ENCODE measurements around the gene ZDHHC3. TPM values are rescaled to one million over a fixed set of nuclear protein-coding genes. Genes with fewer than 3 reads are reported as not detected.

The ZDHHC3 gene
- total and polyA plus RNA-seq, 7 experiments from 2014 or later: 33.7 to 54.0 (median 45.0) TPM

DNA sequence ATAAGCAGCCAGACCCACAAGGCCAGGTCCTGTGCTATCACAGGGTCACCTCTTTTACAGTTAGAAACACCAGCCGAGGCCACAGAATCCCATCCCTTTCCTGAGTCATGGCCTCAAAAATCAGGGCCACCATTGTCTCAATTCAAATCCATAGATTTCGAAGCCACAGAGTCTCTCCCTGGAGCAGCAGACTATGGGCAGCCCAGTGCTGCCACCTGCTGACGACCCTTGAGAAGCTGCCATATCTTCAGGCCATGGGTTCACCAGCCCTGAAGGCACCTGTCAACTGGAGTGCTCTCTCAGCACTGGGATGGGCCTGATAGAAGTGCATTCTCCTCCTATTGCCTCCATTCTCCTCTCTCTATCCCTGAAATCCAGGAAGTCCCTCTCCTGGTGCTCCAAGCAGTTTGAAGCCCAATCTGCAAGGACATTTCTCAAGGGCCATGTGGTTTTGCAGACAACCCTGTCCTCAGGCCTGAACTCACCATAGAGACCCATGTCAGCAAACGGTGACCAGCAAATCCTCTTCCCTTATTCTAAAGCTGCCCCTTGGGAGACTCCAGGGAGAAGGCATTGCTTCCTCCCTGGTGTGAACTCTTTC is 62.0 kb downstream of the ZDHHC3 start:
- Mint-ChIP-seq H3K27ac (no peak overlapping the region), H3K36me3 (peaks cover 0 to 8% (median 4%) of the 10 kb centered on the region in 5 donors), H3K27me3 (peaks cover 13 to 19% (median 14%) of the 10 kb centered on the region in 5 donors), H3K9me3 (peaks cover 0 to 24% (median 3%) of the 10 kb centered on the region in 11 donors), H3K4me1 (peaks cover 0 to 4% (median 0%) of the 10 kb centered on the region in 7 donors), H3K4me3 (no peak overlapping the region)
- intact Hi-C loops (cut with micrococcal nuclease): loop anchor here (1.0 to 5.0 kb wide), 5 partner anchors 153 to 1372 kb away; partner anchors contain the start of genes KIAA1143 (in 1 of the 2) and KIF15 (in 1 of the 2)
- CTCF ChIA-PET: interaction anchor here (1.2 to 4.4 kb wide), 4 partner anchors 152 to 590 kb away, joined by 3 to 32 read pairs (median 6); partner anchors contain the start of genes KIAA1143 and KIF15
- H3K27ac ChIP-seq (ENCODE audit: low read depth, low read length): no peak overlapping the region
- POLR2A ChIA-PET: interaction anchor here (1.2 kb wide), 1 partner anchor 152 kb away, joined by 4 read pairs; the partner anchor contains the start of genes KIAA1143 and KIF15
- ATAC-seq (peak; percentile 70), DNase-seq (peak; percentile 27 to 69 (median 53))
- no peaks in the 10 kb centered on the region for H3K27me3 ChIP-seq (ENCODE audit: control insufficient read depth in 2 of 2, insufficient read depth in 2 of 2, low read length in 2 of 2)
- peaks cover 0 to 6% (median 0%) of the 10 kb centered on the region in 3 experiments for H3K9me3 ChIP-seq (ENCODE audit: control insufficient read depth in 2 of 3, low read length in 3 of 3)
- no peak overlapping the region for H3K4me3 ChIP-seq (ENCODE audit: low read length)
- H3K36me3 ChIP-seq (ENCODE audit: control insufficient read depth in 2 of 3, insufficient read depth in 3 of 3, low read length in 3 of 3): peaks cover 0 to 10% (median 0%) of the 10 kb centered on the region in 3 experiments
- no peaks in the 10 kb centered on the region for H3K4me1 ChIP-seq (ENCODE audit: control insufficient read depth in 2 of 2, insufficient read depth in 2 of 2, low read length in 2 of 2)

DNA sequence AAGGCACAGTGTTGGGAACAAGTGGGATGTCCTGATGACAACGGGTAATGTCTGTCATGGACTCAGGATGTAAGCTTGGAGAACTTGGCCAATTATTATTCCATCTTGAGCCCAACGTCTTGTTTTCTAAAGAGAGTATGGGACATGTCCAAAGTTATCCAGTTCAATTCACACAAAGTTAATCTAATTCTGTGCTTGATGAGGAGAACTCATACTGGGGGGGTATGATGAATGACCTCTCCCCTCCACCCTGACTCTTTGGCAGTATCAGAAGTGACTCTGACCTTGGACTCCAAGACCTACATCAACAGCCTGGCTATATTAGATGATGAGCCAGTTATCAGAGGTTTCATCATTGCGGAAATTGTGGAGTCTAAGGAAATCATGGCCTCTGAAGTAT is 65.3 kb downstream of the ZDHHC3 start:
- ATAC-seq: no peak
- Histone ChIP-seq H3K27me3 (ENCODE audit: control insufficient read depth in 2 of 2, insufficient read depth in 2 of 2, low read length in 2 of 2) (no peaks in the 10 kb centered on the region), H3K9me3 (ENCODE audit: control insufficient read depth in 2 of 3, low read length in 3 of 3) (peaks cover 0 to 9% (median 0%) of the 10 kb centered on the region in 3 experiments), H3K27ac (ENCODE audit: low read depth, low read length) (no peak overlapping the region), H3K4me3 (ENCODE audit: low read length) (no peak overlapping the region), H3K36me3 (ENCODE audit: control insufficient read depth in 2 of 3, insufficient read depth in 3 of 3, low read length in 3 of 3) (no peaks in the 10 kb centered on the region), H3K4me1 (ENCODE audit: control insufficient read depth in 2 of 2, insufficient read depth in 2 of 2, low read length in 2 of 2) (no peaks in the 10 kb centered on the region)
- Mint-ChIP-seq H3K4me1 (peaks cover 0 to 4% (median 0%) of the 10 kb centered on the region in 7 donors), H3K27me3 (peaks cover 14 to 37% (median 32%) of the 10 kb centered on the region in 5 donors), H3K4me3 (no peak overlapping the region), H3K36me3 (peaks cover 0 to 4% (median 0%) of the 10 kb centered on the region in 5 donors), H3K9me3 (peaks cover 0 to 41% (median 5%) of the 10 kb centered on the region in 11 donors), H3K27ac (no peak overlapping the region)
- ChIA-PET POLR2A (no interaction called here), CTCF (no interaction called here)
- no peak for DNase-seq
- intact Hi-C loops (cut with micrococcal nuclease): loop anchor here in 1 of 2 donors (5.0 kb wide), 1 partner anchor 1368 kb away; no protein-coding TSS in a partner anchor

DNA sequence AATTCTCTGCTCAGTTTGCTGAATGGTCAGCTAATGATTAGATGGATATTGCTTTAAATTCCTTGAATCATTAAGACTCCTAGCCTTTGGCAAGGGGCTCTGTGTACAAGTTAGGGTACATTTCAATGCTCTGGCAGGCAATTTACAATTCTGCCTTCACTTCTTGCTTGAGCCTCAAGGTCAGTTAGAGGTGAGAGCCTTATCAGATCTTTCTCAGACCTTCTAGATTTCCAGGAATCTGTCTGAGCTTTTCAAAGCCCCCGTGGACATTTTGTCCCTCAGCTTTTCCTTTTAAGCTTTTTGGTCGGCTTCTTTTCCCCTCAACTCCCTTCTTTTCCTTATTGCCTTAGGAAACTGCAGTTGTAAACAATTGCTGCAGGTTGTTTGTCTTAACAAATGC is 66.9 kb downstream of the ZDHHC3 start:
- Mint-ChIP-seq H3K27ac (no peak overlapping the region), H3K36me3 (peaks cover 0 to 4% (median 0%) of the 10 kb centered on the region in 5 donors), H3K4me1 (peaks cover 0 to 1% (median 0%) of the 10 kb centered on the region in 7 donors), H3K9me3 (peaks cover 0 to 41% (median 5%) of the 10 kb centered on the region in 11 donors), H3K4me3 (no peak overlapping the region), H3K27me3 (peaks cover 14 to 37% (median 32%) of the 10 kb centered on the region in 5 donors)
- ChIA-PET POLR2A (no interaction called here), CTCF (interaction anchor here (0.6 to 1.4 kb wide), 2 partner anchors 377 to 383 kb away, joined by 3 read pairs; no protein-coding TSS in a partner anchor)
- intact Hi-C loops (cut with micrococcal nuclease): no loop called here
- H3K27me3 ChIP-seq (ENCODE audit: control insufficient read depth in 2 of 2, insufficient read depth in 2 of 2, low read length in 2 of 2): no peaks in the 10 kb centered on the region
- no peak overlapping the region for H3K27ac ChIP-seq (ENCODE audit: low read depth, low read length)
- H3K4me1 ChIP-seq (ENCODE audit: control insufficient read depth in 2 of 2, insufficient read depth in 2 of 2, low read length in 2 of 2): no peaks in the 10 kb centered on the region
- H3K9me3 ChIP-seq (ENCODE audit: control insufficient read depth in 2 of 3, low read length in 3 of 3): peaks cover 0 to 9% (median 0%) of the 10 kb centered on the region in 3 experiments
- no peak for DNase-seq
- no peaks in the 10 kb centered on the region for H3K36me3 ChIP-seq (ENCODE audit: control insufficient read depth in 2 of 3, insufficient read depth in 3 of 3, low read length in 3 of 3)
- no peak for ATAC-seq
- no peak overlapping the region for H3K4me3 ChIP-seq (ENCODE audit: low read length)

DNA sequence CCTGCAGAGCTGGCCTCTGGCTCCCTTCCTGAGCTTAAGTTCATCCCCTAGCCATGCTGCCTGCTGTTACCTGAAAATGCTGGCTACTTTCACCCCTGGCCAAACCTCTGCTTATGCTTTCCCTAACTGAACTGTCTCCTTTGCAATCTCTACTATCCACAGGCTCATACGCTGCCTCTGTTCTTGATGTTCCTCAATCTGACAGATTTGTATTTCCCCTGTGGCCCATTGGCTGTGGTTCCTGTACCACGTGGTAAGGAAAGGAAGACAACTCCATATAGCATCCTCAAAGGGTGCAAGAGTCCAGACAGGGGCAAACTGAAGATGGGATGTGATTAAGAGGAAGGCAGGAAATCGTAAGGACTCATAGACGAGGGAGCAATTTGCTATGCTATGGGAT is 68.4 kb downstream of the ZDHHC3 start:
- Mint-ChIP-seq H3K27me3 (peaks cover 14 to 37% (median 32%) of the 10 kb centered on the region in 5 donors), H3K9me3 (peaks cover 0 to 41% (median 5%) of the 10 kb centered on the region in 11 donors), H3K4me3 (no peak overlapping the region), H3K27ac (no peak overlapping the region), H3K36me3 (peaks cover 0 to 4% (median 0%) of the 10 kb centered on the region in 5 donors), H3K4me1 (no peaks in the 10 kb centered on the region)
- H3K4me1 ChIP-seq (ENCODE audit: control insufficient read depth in 2 of 2, insufficient read depth in 2 of 2, low read length in 2 of 2): no peaks in the 10 kb centered on the region
- peaks cover 0 to 9% (median 0%) of the 10 kb centered on the region in 3 experiments for H3K9me3 ChIP-seq (ENCODE audit: control insufficient read depth in 2 of 3, low read length in 3 of 3)
- DNase-seq (no peak), ATAC-seq (no peak)
- ChIA-PET CTCF (interaction anchor here (0.6 to 0.7 kb wide), 2 partner anchors 304 to 452 kb away, joined by 3 read pairs; no protein-coding TSS in a partner anchor), POLR2A (no interaction called here)
- intact Hi-C loops (cut with micrococcal nuclease): no loop called here
- no peak overlapping the region for H3K27ac ChIP-seq (ENCODE audit: low read depth, low read length)
- H3K27me3 ChIP-seq (ENCODE audit: control insufficient read depth in 2 of 2, insufficient read depth in 2 of 2, low read length in 2 of 2): no peaks in the 10 kb centered on the region
- no peak overlapping the region for H3K4me3 ChIP-seq (ENCODE audit: low read length)
- no peaks in the 10 kb centered on the region for H3K36me3 ChIP-seq (ENCODE audit: control insufficient read depth in 2 of 3, insufficient read depth in 3 of 3, low read length in 3 of 3)

DNA sequence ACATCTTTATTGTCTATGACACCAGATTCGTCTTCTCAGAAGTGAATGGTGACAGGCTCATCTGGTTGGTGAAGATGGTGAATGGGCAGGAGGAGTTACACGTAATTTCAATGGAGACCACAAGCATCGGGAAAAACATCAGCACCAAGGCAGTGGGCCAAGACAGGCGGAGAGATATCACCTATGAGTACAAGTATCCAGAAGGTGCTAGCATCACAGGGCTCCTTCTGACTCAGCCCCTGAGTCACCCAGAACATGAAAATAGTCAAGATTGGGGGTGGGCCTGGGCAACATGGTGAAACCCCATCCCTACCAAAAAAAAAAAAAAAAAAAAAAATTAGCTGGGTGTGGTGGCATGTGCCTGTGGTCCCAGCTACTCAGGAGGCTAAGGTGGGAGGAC is 69.0 kb downstream of the ZDHHC3 start:
- intact Hi-C loops (cut with micrococcal nuclease): no loop called here
- H3K9me3 Mint-ChIP-seq: peaks cover 0 to 41% (median 5%) of the 10 kb centered on the region in 11 donors
- H3K27ac ChIP-seq (ENCODE audit: low read depth, low read length): no peak overlapping the region
- no peaks in the 10 kb centered on the region for H3K4me1 ChIP-seq (ENCODE audit: control insufficient read depth in 2 of 2, insufficient read depth in 2 of 2, low read length in 2 of 2)
- H3K4me3 Mint-ChIP-seq: no peak overlapping the region
- DNase-seq (no peak), ATAC-seq (no peak)
- POLR2A ChIA-PET: no interaction called here
- peaks cover 0 to 9% (median 0%) of the 10 kb centered on the region in 3 experiments for H3K9me3 ChIP-seq (ENCODE audit: control insufficient read depth in 2 of 3, low read length in 3 of 3)
- H3K4me1 Mint-ChIP-seq: no peaks in the 10 kb centered on the region
- H3K36me3 ChIP-seq (ENCODE audit: control insufficient read depth in 2 of 3, insufficient read depth in 3 of 3, low read length in 3 of 3): no peaks in the 10 kb centered on the region
- H3K36me3 Mint-ChIP-seq: peaks cover 0 to 4% (median 0%) of the 10 kb centered on the region in 5 donors
- no peak overlapping the region for H3K4me3 ChIP-seq (ENCODE audit: low read length)
- no peak overlapping the region for H3K27ac Mint-ChIP-seq
- peaks cover 14 to 37% (median 33%) of the 10 kb centered on the region in 5 donors for H3K27me3 Mint-ChIP-seq
- H3K27me3 ChIP-seq (ENCODE audit: control insufficient read depth in 2 of 2, insufficient read depth in 2 of 2, low read length in 2 of 2): no peaks in the 10 kb centered on the region
- CTCF ChIA-PET: no interaction called here

DNA sequence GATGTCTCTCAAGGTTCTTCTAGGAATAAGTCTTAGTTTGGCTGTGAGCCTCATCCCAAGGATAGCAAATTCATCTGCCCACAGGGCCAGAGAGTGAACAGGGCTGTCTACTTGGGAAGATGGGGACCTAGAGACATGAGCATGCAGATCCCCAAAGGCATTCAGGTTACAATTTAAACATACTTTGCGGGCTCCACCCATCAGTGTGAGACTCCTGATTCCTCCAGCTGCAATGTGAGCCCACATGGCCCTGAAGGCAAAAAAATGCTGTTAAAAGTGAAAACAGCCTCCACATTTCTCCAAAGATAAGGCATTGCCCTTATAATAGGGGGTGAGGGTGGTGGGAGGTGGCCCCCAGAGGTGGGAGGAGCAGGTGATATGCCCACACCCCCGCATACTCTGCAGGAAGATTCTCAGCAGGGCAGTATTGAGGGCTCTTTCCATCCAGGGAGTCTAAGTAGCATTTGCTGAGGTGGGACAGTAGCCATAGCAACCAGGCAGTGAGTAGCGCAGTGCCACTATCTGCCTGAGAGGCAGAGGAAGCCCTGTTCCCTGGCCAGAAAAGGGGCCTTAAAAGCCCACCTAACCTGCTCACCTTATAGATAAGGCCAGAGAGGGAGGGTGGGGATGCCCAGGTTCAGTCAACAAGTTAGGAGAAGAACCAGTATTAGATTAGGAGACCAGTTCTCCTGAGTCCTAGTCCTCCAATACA is 70.4 kb downstream of the ZDHHC3 start:
- intact Hi-C loops (cut with micrococcal nuclease): no loop called here
- peaks cover 0 to 4% (median 0%) of the 10 kb centered on the region in 5 donors for H3K36me3 Mint-ChIP-seq
- POLR2A ChIA-PET: no interaction called here
- peaks cover 9 to 44% (median 32%) of the 10 kb centered on the region in 5 donors for H3K27me3 Mint-ChIP-seq
- H3K9me3 Mint-ChIP-seq: peaks cover 0 to 30% (median 3%) of the 10 kb centered on the region in 11 donors
- H3K27me3 ChIP-seq (ENCODE audit: control insufficient read depth in 2 of 2, insufficient read depth in 2 of 2, low read length in 2 of 2): no peaks in the 10 kb centered on the region
- H3K9me3 ChIP-seq (ENCODE audit: control insufficient read depth in 2 of 3, low read length in 3 of 3): peaks cover 0 to 9% (median 0%) of the 10 kb centered on the region in 3 experiments
- no peaks in the 10 kb centered on the region for H3K36me3 ChIP-seq (ENCODE audit: control insufficient read depth in 2 of 3, insufficient read depth in 3 of 3, low read length in 3 of 3)
- H3K4me3 Mint-ChIP-seq: no peak overlapping the region
- ATAC-seq: no peak
- H3K4me3 ChIP-seq (ENCODE audit: low read length): no peak overlapping the region
- no peak overlapping the region for H3K27ac ChIP-seq (ENCODE audit: low read depth, low read length)
- CTCF ChIA-PET: no interaction called here
- H3K4me1 Mint-ChIP-seq: peaks cover 0 to 1% (median 0%) of the 10 kb centered on the region in 7 donors
- no peak overlapping the region for H3K27ac Mint-ChIP-seq
- no peaks in the 10 kb centered on the region for H3K4me1 ChIP-seq (ENCODE audit: control insufficient read depth in 2 of 2, insufficient read depth in 2 of 2, low read length in 2 of 2)
- no peak for DNase-seq
